HG02970 (cell line): ENCODE data around the gene CXCR2.
"Not testable (repeated sequence)": the region's sequence is repeated elsewhere in the genome, so short reads cannot be mapped to it uniquely, and the experiment has no call there.

ENCODE experiments used
- ATAC-seq: cut with Tn5 transposase; IDR thresholded peaks from one replicate; pipeline ENCODE4 v1.9.1; 2021; ENCODE audit warnings: mild to moderate bottlenecking, moderate library complexity, moderate number of reproducible peaks; ENCODE audit not compliant: unreplicated experiment, low FRiP score

CXCR2 gene

DNA sequence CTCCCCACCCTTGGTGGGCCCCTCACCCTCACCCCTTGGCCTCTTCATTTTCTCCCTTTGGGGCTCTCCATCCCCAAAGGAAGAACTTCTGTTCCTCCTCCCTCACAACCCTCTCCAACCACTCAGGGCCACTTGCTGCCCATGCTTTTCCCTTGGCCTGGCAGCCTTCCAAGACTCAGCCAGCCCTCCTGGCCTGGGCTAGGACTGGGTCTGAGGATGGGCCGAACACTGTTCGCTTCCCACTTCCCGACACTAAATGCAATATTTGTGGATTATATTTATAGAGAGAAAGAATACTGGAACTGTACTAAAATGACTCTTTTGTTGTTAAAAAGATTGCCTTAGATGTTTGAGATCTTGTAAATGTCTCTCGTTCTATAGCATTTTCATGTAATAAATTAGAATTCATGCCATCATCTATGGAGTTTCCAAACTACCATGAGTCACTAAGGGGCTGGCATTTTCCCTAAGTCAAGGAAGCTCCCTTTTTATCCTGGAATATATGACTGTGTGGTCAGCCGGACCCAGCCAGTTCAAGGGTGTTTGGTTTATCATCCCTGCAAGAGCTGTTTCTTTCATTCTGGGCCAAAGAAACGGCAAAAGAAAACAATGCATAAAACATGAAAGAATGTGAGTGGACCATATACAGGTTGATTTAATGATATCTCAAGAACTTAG, 3.8 kb downstream of the CXCR2 start:
- ATAC-seq: no peak

DNA sequence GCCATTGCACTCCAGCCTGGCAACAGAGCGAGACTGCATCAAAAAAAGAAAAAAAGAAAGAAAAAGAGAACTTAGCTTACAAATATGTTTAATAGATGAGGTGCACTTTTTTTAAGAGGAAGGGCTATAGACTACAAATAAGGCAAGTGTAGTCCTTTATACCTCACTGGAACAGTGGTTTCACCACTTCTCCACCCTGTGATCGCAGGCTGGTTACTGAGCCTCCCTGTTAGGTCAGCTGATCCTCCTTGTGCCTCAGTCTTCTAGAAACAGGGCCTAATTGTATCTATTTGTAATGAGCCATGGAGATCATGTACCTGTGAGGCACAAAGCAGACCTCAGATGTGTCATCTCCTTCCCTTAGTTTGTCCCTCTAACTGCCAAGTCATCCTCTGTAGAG, 4.5 kb downstream of the CXCR2 start:
- ATAC-seq: no peak

DNA sequence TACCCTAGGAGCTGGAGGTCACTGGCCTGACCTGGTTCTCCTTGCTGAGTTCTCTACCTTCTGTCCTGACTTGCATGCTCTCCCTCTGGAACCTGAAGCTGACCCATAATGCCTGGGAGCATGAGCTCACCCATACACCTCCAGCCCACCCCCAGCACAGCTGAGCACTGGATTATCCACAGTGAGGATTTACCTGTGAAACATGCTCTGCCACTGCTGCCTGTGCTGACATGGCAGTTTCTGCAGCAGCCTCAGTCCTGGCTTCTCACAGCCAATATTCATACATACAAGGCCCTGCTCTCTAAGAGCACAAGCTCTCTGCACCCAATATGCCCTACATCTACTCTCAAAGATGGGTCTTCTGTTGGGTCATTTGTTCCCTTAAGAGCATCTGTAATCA, 5.0 kb downstream of the CXCR2 start:
- ATAC-seq: no peak

DNA sequence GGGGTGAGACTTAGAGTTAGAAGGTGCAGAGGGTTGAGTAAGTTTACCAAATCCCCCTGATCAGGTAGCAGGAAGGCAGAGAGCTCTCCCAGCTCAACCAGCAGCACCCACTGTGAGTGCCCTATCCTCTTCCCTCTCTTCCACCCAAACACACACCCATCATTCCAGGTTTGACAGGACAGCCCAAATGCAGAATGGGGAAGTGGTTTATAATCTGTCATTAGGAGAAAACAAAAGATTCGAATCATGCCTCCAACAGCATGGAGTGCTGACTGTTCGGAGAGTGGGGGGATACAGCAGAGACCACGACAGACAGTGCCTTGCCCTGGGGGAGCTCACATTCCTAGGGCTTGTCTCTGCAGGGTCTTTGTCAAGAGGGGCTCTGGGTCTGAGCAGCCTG, 11.7 kb downstream of the CXCR2 start:
- ATAC-seq: no peak

DNA sequence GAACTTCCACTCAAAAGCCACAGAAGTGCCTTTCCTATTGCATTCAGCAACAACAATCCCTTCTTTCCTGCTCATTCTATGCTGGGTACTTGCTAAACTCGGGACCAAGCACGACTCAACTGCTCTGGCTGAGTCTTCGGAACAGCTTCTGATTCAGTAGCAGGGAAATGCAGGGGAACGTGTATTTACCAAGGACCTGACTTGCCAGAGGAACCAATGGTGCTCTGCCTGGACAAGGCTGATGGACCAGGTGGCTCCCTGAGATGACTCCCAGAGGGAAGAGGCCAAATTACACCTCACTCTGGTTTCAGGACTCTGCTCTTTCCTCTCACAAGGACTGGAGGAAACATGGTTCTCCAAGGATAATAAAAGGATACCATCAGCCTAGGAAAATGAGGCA, 12.2 kb downstream of the CXCR2 start:
- ATAC-seq: no peak

DNA sequence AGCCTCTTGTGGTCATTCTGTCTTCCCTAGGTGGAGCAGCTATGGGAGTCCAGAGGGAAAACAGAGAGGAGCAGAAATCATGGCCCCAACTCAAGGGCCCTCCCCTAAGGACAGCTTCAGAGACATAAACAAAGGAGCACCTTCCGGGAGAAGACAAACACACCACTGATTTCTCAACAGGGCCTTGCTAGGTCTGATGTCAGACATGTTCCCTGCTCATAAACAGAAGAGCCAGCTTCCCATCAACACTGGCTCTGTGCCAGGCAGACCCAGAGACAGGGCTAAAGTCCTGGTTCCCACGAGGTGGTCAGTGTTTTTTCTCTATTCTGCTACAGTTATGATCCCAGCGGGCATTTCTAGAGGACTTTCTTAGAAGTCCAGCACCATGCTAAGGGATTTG, 19.3 kb downstream of the CXCR2 start:
- ATAC-seq: no peak

DNA sequence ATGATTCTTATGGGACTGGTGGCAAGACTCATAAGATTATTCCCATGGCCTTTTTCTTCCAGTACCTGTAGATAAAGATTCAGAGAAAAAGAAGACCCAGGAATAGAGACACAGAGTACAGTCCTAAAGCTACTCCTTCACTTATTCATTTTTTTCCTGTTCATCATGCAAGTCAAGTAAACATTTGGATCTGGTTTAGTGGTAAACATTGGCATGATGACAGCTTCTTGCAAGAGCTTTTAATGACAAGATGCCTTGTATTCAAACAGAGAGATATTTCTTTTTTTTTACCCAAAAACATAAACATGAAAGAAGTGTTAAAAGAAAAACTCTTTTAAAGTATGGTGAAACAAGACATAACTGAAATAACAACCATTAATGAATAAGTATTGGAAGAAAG, 20.2 kb downstream of the CXCR2 start:
- no peak for ATAC-seq

DNA sequence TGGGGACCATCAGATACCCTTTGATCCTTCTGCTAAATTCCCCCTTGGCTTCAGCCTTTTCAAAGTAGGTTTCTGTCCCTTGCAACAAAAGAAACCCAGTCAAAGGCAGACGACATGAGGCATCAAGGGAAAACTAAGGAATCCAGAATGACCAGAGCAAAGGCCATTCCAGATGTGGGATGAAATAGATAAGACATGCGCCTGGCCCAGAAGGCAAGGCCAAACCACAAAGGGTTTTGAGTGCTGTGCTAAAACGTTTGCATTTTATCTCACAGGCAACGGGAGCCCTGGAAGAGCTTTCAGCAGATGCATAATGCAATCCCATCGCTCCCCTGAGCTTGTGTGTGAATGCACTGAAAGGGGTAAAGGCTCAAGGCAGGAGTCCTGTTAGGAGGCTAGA, 23.3 kb downstream of the CXCR2 start:
- no peak for ATAC-seq

DNA sequence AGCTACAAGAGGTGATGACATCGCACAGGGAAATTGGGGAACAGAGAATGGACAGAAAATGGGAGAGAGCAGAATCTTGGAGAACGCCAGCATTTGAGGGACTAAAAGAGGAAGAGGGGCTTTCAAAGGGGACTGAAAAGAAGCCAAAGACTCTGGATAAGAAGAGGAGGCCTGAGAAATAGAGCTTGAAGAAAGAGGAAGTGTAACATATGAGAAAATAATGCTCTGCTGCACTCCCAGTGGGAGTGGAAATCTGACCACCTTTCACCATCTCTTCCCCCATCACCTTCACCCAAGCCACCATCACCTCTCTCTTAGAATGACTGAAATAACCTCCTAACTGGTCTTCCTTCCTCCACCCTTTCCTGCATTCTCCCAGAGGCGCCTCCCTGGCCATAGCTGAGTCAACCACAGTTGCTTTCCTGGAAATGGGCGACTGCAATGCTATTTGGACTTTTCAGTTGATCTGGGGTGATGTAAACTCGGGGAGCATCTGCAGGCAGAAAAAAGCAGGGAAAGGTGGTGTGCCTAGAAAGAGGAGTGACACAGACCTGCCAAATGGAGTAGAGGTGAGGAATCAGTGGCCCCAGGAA, 24.1 kb downstream of the CXCR2 start:
- no peak for ATAC-seq

DNA sequence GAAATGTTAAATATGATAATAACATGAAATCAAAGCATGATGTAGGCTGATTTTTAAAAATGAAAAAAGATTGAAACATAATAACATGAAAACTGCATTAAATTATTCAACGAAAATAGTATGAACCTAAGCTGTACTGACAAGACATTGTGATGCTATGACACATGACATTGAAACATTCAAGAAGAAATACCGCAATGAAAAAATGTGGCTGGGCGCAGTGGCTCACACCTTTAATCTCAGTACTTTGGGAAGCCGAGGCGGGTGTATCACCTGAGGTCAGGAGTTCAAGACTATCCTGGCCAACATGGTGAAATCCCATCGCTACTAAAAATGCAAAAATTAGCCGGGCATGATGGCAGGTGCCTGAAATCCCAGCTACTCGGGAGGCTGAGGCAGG, 26.3 kb downstream of the CXCR2 start:
- no peak for ATAC-seq

DNA sequence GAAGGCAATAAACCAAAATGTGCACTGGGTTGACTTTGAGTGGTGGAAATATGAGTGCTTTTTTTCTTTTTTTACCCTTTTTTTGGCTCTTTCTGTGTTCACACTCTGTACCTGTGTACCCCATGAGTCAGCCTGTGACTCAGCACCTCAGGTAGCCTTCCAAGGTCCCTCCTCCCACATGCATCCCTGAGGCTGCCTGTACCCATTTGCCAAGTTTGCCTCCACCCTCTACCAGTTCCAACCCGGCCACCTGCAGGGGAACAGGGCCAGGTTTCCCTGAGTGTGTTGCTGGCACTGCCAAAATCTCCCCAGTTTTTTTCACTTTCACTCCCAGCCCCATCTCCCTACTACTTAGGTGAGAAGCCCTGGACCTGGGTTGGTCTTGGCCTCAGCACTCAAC, 26.9 kb downstream of the CXCR2 start:
- ATAC-seq: no peak

DNA sequence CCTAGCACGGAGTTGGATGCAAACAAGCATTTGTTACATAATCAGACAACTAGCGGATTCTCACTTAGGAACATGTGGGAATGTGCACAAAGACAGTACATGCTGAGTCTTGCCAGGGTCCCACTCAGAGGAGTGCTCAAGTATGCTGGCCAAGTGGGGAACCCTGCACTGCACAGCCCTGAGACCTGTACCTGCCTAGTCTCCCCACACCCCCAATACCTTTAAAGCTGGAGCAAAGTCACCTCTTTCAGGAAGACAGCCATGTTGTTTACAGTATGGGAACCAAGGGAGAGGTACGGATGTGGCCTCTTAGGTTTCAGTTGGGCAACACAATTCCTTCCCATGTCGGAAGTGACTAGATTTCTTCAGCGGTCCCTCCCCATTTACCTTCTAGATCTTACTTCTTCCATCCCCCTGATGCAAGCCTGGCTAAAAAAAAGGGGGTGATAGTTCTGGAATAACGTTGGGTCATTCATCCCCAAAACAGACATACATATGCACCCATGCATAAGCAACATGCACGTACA, 30.2 kb downstream of the CXCR2 start:
- ATAC-seq: no peak

DNA sequence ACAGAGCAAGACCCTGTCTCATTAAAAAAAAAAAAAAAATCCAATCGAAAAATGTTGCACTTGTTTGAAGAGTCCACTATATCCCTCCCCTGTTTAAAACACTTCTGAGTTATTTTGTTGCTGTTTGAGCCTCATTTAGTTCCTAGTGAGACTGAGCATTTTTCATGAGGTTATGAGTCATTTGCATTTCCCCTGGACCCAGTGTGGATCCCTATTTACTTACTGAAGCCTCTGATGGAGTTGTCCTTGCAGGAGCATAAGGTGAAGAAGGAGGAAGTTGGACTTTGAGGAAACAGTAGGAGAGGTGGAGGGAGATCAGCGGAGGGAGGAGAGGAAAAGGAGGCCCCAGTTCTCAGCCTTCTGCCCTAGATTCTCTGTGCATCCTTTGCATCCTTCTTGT, 35.8 kb downstream of the CXCR2 start:
- ATAC-seq: no peak

DNA sequence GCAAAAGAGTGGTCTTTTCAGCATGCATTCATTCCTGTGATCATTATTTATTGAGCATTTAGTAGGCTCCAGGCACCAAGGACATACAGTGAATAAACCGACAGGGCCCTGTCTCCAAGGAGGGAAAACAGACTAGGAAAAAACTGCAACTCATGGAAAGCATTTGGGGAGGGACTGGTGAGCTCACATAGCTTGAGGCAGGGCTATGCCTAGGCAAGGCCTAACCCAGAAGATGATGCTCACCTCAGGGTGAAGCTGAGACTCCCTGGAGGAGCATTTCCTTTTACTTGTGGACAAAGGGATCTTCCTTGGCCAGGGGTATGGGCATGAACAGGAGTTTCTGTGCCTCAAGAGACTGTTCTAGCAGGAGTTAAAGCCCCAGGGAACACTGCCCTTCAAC, 37.0 kb downstream of the CXCR2 start:
- no peak for ATAC-seq

DNA sequence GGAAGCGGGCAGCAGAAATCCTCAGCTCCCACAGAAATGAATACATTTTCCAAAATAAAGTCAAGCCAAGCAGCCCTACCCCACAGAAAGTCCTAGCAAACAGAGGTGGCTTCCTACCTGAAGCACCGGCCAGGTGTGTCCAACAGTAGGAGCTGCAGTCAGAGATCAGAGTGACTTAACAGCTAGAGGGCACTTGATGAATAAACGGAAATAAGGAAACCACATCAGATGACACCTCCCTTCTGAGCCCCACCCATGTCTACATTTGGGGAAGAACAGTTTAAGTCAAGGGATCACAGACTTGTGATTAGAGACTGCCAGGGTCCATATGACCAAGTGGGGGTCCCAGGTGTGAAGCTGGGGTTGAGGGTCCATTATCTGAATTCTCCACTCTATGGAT, 41.0 kb downstream of the CXCR2 start, which contains the start of gene CXCR1:
Gene CXCR1 (minus strand): TSS at position 172 of the 400 bp plus-strand sequence. CDS start 1,751 bp downstream, outside the sequence.
- ATAC-seq: no peak

DNA sequence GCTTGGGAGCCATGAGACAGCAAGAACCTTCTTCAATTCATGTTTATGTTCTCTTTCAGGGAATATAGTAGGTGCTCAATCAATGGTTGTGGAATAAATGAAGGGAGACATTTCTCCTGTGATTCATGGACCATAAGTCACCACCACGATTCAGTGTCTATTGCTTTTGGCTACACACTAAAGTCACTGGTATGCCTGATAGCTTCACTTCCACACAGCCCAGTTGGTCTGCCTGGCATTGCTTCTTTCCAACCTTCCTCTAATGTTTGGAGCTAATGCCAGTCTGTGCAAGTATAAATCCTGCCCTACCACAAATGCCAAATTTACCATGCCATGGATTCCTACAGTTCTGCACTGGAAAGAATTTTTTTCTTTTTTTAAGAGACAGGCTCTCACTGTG, 42.2 kb downstream of the CXCR2 start:
- ATAC-seq: no peak

DNA sequence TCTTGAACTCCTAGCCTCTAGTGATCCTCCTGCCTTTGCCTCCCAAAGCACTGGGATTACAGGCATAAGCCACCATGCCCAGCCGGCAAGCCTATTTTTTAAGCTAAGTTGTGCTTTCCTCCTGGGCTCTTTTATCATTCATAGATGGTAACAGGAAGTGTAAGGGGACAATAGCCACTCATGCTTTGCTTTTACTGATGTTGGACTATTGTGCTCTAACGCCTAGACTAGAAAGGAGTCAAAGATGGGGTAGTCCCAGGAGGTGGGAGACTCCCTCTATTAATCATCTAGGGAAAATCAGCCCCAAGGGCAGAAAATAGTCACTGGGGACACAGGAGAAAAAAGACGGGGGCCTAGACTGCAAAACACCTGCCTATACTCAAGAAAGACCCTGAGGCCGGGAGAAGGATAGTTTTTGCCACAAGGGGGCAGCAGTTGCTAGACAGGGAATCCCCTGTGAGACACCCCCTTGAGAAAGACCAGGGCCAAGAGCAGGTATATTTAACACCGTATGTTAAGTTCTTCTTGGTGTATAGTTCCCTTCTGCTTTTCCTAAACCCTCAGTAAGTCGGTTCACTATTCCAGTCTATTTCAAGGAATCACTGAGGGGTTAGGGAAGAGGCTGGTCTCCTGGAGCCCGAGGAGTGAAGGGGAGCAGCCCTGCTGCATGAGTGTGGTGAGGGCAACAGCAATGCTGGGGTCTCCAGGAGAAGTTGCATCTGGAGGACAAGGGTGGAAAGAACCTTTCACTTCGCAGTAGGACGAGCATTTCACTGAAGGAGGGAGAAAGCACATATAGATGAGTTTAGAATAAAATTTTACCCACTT, 43.0 kb downstream of the CXCR2 start:
- no peak for ATAC-seq

DNA sequence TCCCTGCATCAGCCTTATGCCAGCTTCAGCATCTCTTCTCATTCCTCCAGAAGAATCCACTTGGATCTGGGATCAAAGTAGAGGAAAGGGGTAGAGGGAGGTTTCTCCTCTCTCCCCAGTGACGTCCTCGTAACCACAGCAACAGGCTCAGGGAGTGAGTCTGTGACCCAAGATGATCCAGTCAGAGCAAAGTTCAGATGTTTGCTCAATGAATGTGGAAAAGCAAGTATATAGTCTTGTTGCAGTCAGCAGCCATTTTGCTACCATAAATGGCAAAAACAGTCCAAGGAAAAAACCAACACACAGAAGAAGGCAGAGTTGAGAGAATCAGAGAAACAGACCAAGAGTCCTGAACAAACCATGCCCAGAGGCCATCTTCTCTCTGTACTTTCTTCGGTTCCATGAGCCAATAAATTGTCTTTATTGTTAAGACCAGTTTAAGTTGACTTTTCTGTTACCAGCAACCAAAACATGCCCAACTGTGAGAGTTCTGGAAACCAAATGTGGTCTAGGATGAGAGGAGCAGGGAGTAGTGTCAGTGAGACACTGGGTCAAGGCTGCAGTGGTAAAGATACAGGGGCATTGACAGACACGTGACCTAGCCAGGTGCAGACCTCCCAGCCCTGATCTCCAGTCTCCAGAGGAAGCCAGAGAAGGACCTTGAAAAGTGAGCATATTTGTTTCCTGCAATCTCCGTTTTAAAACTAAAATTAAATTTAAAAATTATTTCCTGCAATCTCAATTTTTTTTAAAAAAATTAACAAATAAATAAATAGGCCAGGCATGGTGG, 44.1 kb downstream of the CXCR2 start:
- ATAC-seq: no peak

DNA sequence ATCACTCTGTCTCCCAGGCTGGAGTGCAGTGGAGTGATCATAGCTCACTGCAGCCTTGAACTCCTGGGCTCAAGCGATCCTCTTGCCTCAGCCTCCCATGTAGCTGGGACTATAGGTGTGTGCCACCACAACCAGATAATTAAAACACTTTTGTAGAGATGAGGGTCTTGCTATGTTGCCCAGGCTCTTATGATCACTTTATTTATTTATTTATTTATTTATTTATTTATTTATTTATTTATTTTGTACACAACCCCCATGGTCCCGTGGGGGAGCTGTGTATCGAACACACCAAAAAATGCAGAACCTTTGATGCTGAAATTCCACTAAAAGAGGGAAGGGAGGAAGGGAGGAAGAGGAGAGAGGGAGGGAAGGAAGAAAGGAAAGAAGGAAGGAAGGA, 45.9 kb downstream of the CXCR2 start:
- not testable (repeated sequence) for ATAC-seq

DNA sequence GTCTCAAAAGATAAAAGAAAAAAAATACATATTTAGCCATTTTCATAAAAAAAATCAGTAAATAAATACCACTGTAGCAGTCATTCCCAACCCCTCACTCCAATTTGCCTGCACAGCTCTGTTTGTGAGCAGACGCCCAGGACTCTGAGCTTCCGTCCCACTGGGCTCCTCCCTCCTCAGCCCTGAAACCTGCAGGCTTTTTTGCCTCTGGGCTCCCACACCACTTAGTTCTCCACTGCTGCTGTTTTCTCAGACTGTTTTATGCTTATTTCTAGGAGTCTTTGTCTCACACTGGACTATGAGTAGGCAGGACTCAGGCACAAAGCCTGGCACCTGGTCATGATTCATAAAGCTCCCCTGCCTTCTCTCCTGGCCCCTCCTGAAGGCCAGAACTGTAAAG, 47.0 kb downstream of the CXCR2 start:
- no peak for ATAC-seq

DNA sequence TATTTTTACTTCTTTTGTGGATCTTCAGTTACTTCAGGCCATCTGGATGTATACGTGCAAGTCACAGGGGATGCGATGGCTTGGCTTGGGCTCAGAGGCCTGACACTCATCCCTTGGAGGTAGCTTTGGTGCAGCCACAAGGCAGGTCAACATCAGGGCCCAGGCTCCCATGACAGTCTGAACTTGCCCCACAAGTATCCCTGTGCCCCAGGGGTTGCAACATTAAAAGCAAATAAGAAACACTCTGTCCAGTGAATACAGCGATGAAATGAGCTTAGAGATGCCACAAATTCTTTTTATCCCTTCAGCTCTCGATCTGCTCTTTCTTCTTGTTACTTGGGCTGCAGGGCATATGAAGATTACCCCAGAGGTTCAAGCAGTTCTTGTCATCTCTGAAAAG, 54.0 kb downstream of the CXCR2 start:
- no peak for ATAC-seq
